Lung (tissue), 12 donors: ENCODE data around the gene RNASEH2A. TPM values are rescaled to one million over a fixed set of nuclear protein-coding genes. Genes with fewer than 3 reads are reported as not detected.

Source experiments
- ATAC-seq: fragments of 200-7000 bp; cut with Tn5 transposase; one replicate; pipeline ENCODE4 v1.9.1; 2020; ENCODE audit warnings: moderate number of reproducible peaks; ENCODE audit not compliant: insufficient read depth, low FRiP score
- DNase-seq, 3 donors: peaks; one replicate each; pipeline ENCODE4 v3.0.0-alpha.2; 2013 to 2017
- H3K27ac ChIP-seq, 2 donors: one replicate each; pipeline ENCODE4 v1.5.1; 2013; ENCODE audit warnings: mild to moderate bottlenecking in 2 of 2, moderate library complexity in 2 of 2, control low read depth in 1 of 2, inconsistent platforms in 1 of 2, low read depth in 1 of 2, low read length in 1 of 2
- H3K27me3 ChIP-seq, 3 donors: one replicate each; pipeline ENCODE4 v1.5.1; 2013; ENCODE audit warnings: low read length in 2 of 3; ENCODE audit not compliant: control insufficient read depth in 3 of 3, insufficient read depth in 3 of 3
- H3K36me3 ChIP-seq, 4 donors: one replicate each; pipeline ENCODE4 v1.5.1; 2013; ENCODE audit warnings: low read length in 4 of 4, mild to moderate bottlenecking in 1 of 4, moderate library complexity in 1 of 4; ENCODE audit not compliant: control insufficient read depth in 4 of 4, insufficient read depth in 4 of 4
- H3K4me1 ChIP-seq, 5 donors: one replicate each; pipeline ENCODE4 v1.5.1; 2013; ENCODE audit warnings: low read length in 5 of 5, mild to moderate bottlenecking in 2 of 5, moderate library complexity in 1 of 5; ENCODE audit not compliant: control insufficient read depth in 5 of 5, insufficient read depth in 5 of 5
- H3K4me3 ChIP-seq: one replicate; pipeline ENCODE4 v1.5.1; 2013; ENCODE audit warnings: mild to moderate bottlenecking, control low read depth, moderate library complexity
- H3K9ac ChIP-seq, 2 donors: one replicate each; pipeline ENCODE4 v1.5.1; 2013; ENCODE audit warnings: low read length in 2 of 2, control low read depth in 1 of 2; ENCODE audit not compliant: insufficient read depth in 1 of 2
- H3K9me3 ChIP-seq, 4 donors: one replicate each; pipeline ENCODE4 v1.5.1; 2013; ENCODE audit warnings: low read length in 3 of 4, mild to moderate bottlenecking in 1 of 4, moderate library complexity in 1 of 4; ENCODE audit not compliant: control insufficient read depth in 4 of 4, insufficient read depth in 3 of 4
- WGBS, 2 donors: extraction: QIAGEN DNeasy Blood & Tissue Kit; methylation state at CpG; one replicate each; pipeline ENCODE4 v1.1.7; 2013; 5-methylcytosine and 5-hydroxymethylcytosine counted together
- polyA plus RNA-seq, 2 donors: library from polyadenylated mRNA; stranded (reverse); fragments of 200-250 nt; gene quantifications; one replicate each; pipeline ENCODE4 v1.2.1, GENCODE V29; 2013
- total RNA-seq, 2 donors: library from RNA; depleted of rRNA in 1 of 2; stranded (reverse); fragments of >200 nt in 1 of 2; gene quantifications; one replicate each; pipeline ENCODE4 v1.2.1, GENCODE V29; 2014 to 2021
- TF ChIP-seq, protein P1 (sequence below): IDR thresholded peaks from 2 replicates; pipeline ENCODE4 v1.5.1; 2012; ENCODE audit warnings: mild to moderate bottlenecking; ENCODE audit errors: control extremely low read depth, extremely low read depth
- donor health status: control.
- donor health status: control.
- donor health status: Bipolar disorder and iron deficiency.
- donor health status: healthy.
- donor health status: DM: yes; HTN: yes; CAD: no.

The RNASEH2A gene
- total and polyA plus RNA-seq, 4 donors: 7.3 to 16.1 (median 9.3) TPM

- Histone ChIP-seq H3K27ac (peak overlapping the region; percentile 98 to 100), H3K4me3 (peak overlapping the region; percentile 50), H3K9me3 (no peaks in the 10 kb centered on the region), H3K27me3 (no peaks in the 10 kb centered on the region), H3K4me1 (peaks cover 0 to 79% (median 38%) of the 10 kb centered on the region in 5 donors), H3K9ac (peak overlapping the region; percentile 25 to 67), H3K36me3 (no peaks in the 10 kb centered on the region)
- TF ChIP-seq, protein P1, sequence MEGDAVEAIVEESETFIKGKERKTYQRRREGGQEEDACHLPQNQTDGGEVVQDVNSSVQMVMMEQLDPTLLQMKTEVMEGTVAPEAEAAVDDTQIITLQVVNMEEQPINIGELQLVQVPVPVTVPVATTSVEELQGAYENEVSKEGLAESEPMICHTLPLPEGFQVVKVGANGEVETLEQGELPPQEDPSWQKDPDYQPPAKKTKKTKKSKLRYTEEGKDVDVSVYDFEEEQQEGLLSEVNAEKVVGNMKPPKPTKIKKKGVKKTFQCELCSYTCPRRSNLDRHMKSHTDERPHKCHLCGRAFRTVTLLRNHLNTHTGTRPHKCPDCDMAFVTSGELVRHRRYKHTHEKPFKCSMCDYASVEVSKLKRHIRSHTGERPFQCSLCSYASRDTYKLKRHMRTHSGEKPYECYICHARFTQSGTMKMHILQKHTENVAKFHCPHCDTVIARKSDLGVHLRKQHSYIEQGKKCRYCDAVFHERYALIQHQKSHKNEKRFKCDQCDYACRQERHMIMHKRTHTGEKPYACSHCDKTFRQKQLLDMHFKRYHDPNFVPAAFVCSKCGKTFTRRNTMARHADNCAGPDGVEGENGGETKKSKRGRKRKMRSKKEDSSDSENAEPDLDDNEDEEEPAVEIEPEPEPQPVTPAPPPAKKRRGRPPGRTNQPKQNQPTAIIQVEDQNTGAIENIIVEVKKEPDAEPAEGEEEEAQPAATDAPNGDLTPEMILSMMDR: no peak
- 1% methylated on average over 17 to 46 of the region's 46 CpGs for WGBS, 2 donors
- peak in 1 of 3 donors; percentile 54 for DNase-seq
- no peak for ATAC-seq
Measured at GRCh38 chr19:12789098-12789903, 17.1 kb upstream of the RNASEH2A start.

DNA sequence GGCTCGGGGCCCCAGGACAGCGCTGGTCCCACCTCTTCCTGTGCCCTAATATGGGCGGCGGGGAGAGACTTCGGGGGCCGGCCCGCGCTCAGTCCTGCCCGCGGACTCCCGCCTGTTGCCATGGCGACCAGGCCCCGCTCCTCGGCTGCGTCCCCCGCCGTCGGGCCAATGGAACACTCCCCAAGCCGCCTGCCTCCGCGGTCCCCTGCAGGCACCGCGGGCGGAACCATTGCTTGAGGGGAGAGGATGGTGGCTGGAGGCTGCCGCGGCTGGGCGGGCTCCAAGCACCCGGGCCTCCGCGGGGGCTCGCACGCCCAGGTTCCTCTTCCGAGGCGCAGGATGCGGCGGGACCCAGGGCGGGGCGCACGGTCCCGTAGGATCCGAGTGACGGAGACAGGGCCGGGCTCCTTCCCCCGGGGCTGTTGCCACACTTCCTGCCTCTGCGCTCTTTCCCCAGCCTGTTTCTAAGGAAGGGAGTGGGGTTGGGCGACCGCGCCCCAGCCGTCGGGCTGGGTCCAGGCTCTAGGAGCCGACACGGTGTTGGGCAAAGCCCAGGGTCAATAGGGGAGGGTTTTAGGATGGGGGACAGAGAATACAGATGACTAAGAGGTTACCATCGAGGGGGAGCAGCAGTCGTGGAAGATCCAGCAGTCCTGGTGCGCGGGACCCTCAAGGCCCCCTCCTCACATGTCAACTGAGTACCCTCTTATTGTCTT, 16.3 kb upstream of the RNASEH2A start:
- peak; percentile 97 to 98 (median 97) for DNase-seq
- peak overlapping the region; percentile 60 for H3K4me3 ChIP-seq
- WGBS, 2 donors: 0 to 1% methylated on average over 50 to 56 of the region's 56 CpGs
- ATAC-seq: peak; percentile 57
- peak overlapping the region; percentile 98 to 100 for H3K27ac ChIP-seq
- H3K36me3 ChIP-seq: no peaks in the 10 kb centered on the region
- no peaks in the 10 kb centered on the region for H3K9me3 ChIP-seq
- no peaks in the 10 kb centered on the region for H3K27me3 ChIP-seq
- TF ChIP-seq, protein P1: no peak
- peak overlapping the region; percentile 42 to 85 for H3K9ac ChIP-seq
- H3K4me1 ChIP-seq: peaks cover 0 to 72% (median 30%) of the 10 kb centered on the region in 5 donors

- no peaks in the 10 kb centered on the region for H3K36me3 ChIP-seq
- peaks cover 0 to 65% (median 23%) of the 10 kb centered on the region in 5 donors for H3K4me1 ChIP-seq
- H3K27ac ChIP-seq: peak overlapping the region; percentile 98 to 100
- TF ChIP-seq, protein P1: no peak
- peak overlapping the region; percentile 60 for H3K4me3 ChIP-seq
- H3K9me3 ChIP-seq: no peaks in the 10 kb centered on the region
- H3K27me3 ChIP-seq: no peaks in the 10 kb centered on the region
- peak overlapping the region; percentile 42 to 85 for H3K9ac ChIP-seq
- ATAC-seq (no peak), DNase-seq (peak in 1 of 3 donors; percentile 41)
- 0 to 1% methylated on average over 20 to 22 of the region's 22 CpGs for WGBS, 2 donors
Measured at GRCh38 chr19:12790628-12791344, 15.6 kb upstream of the RNASEH2A start.
